GM12878 (cell line): ENCODE measurements around the gene MAN2B1. TPM values are rescaled to one million over a fixed set of nuclear protein-coding genes. Genes with fewer than 3 reads are reported as not detected.

Experiments
- ATAC-seq: fragments of 200-7000 bp; cut with Tn5 transposase; 3 replicates; pipeline ENCODE4 v1.9.1; 2020; ENCODE audit warnings: mild to moderate bottlenecking, moderate library complexity
- BruUV-seq: library from RNA; stranded (reverse); fragments of 400-500 nt; replicated peaks from 2 replicates; lab custom pipeline; 2021; lab: Mats Ljungman, UMichigan
- CTCF ChIA-PET: fragments of 300-600 bp; sonication (Branson Sonifier 250); formaldehyde crosslinking; extraction: SDS; loops from one replicate; lab custom pipeline; 2021; ENCODE audit warnings: inconsistent platforms; lab: Yijun Ruan, JAX
- POLR2A ChIA-PET: fragments of 350-600 bp; formaldehyde crosslinking; extraction: SDS; loops from one replicate; lab custom pipeline; 2021; ENCODE audit warnings: inconsistent platforms; lab: Charles Lee
- RAD21 ChIA-PET: fragments of 300-600 bp; sonication (Branson Sonifier 250); formaldehyde crosslinking; loops from one replicate; lab custom pipeline; 2023; ENCODE audit warnings: antibody characterized with exemption; ENCODE audit not compliant: unreplicated experiment; lab: Charles Lee
- SMC1A ChIA-PET: fragments of 300-600 bp; sonication (Branson Sonifier 250); formaldehyde crosslinking; loops from one replicate; lab custom pipeline; 2023; ENCODE audit not compliant: unreplicated experiment, uncharacterized antibody; lab: Charles Lee
- DNase-seq: peaks from one replicate; pipeline ENCODE4 v3.0.0-alpha.2; 2011; ENCODE audit warnings: low read depth, low spot score
- FAIRE-seq: peaks from 3 replicates; lab custom pipeline; 2011; peaks lifted over from hg19 to GRCh38; lab: Jason Lieb, UNC
- H2AFZ ChIP-seq: 2 replicates; pipeline ENCODE4 v1.6.0; 2011; ENCODE audit warnings: low read depth, low read length, control low read depth; ENCODE audit not compliant: control insufficient read depth
- H3K27ac ChIP-seq: 2 replicates; pipeline ENCODE4 v1.5.1; 2011; ENCODE audit warnings: control low read depth; ENCODE audit not compliant: control insufficient read depth, insufficient read depth
- H3K27me3 ChIP-seq, 2 experiments: replicated peaks in 1 of 2; 2 replicates each; pipeline versions ENCODE4 v1.6.0 to v1.6.1; 2011; ENCODE audit warnings: low read length in 1 of 2; ENCODE audit not compliant: control insufficient read depth in 2 of 2, insufficient read depth in 2 of 2
- H3K36me3 ChIP-seq, 2 experiments: 2 replicates each; pipeline ENCODE4 v1.5.1; 2011; ENCODE audit warnings: low read length in 1 of 2; ENCODE audit not compliant: control insufficient read depth in 2 of 2, insufficient read depth in 2 of 2
- H3K4me1 ChIP-seq: 2 replicates; pipeline ENCODE4 v1.6.1; 2011; ENCODE audit warnings: mild to moderate bottlenecking, low read length, moderate library complexity, mixed read lengths; ENCODE audit not compliant: control insufficient read depth, insufficient read depth
- H3K4me2 ChIP-seq: 2 replicates; pipeline ENCODE4 v1.6.0; 2011; ENCODE audit warnings: control low read depth; ENCODE audit not compliant: control insufficient read depth, insufficient read depth
- H3K4me3 ChIP-seq: fragments of 200-600 bp; sonication (generic); 2 replicates; pipeline ENCODE4 v1.5.1; 2016
- H3K79me2 ChIP-seq: 2 replicates; pipeline ENCODE4 v1.6.0; 2011; ENCODE audit warnings: low read length; ENCODE audit not compliant: control insufficient read depth, insufficient read depth
- H3K9ac ChIP-seq: 2 replicates; pipeline ENCODE4 v1.8.0; 2011; ENCODE audit warnings: low read length, control low read depth, mixed read lengths; ENCODE audit not compliant: control insufficient read depth, insufficient read depth
- H3K9me3 ChIP-seq: replicated peaks from 3 replicates; pipeline ENCODE4 v1.5.1; 2011; ENCODE audit warnings: mild to moderate bottlenecking, low read length; ENCODE audit not compliant: control insufficient read depth, insufficient read depth
- H4K20me1 ChIP-seq: 2 replicates; pipeline ENCODE4 v1.6.0; 2011; ENCODE audit not compliant: control insufficient read depth, insufficient read depth
- FOS ChIP-seq: IDR thresholded peaks from 3 replicates; pipeline ENCODE4 v1.6.1; 2011; ENCODE audit warnings: borderline replicate concordance; ENCODE audit not compliant: insufficient read length; ENCODE audit errors: extremely low read depth
- MEF2A ChIP-seq: IDR thresholded peaks from 2 replicates; pipeline ENCODE4 v1.6.1; 2011; ENCODE audit warnings: low read depth, mild to moderate bottlenecking, low read length, moderate library complexity; ENCODE audit not compliant: insufficient read depth
- MYC ChIP-seq: IDR thresholded peaks from 2 replicates; pipeline ENCODE4 v1.6.1; 2011; ENCODE audit warnings: mild to moderate bottlenecking, low read length, moderate library complexity, inconsistent platforms; ENCODE audit not compliant: insufficient read depth, insufficient replicate concordance, insufficient read length, severe bottlenecking
- NFYA ChIP-seq: IDR thresholded peaks from 2 replicates; pipeline ENCODE4 v1.6.1; 2011; ENCODE audit warnings: low read depth, mild to moderate bottlenecking, low read length, improper control_type of control experiment, borderline replicate concordance
- RBBP5 ChIP-seq: fragments of 200-600 bp; sonication (generic); conservative IDR thresholded peaks from 2 replicates; pipeline ENCODE4 v1.6.1; 2016
- SMAD1 ChIP-seq: fragments of 450-650 bp; IDR thresholded peaks from 2 replicates; pipeline ENCODE4 v1.6.1; 2018; ENCODE audit warnings: mild to moderate bottlenecking, low read depth; ENCODE audit not compliant: partially characterized antibody
- STAT3 ChIP-seq: IDR thresholded peaks from 2 replicates; pipeline ENCODE4 v1.6.1; 2011; ENCODE audit warnings: low read depth, low read length, improper control_type of control experiment
- ZNF217 ChIP-seq: fragments of 450-650 bp; IDR thresholded peaks from 2 replicates; pipeline ENCODE4 v1.6.1; 2017; ENCODE audit warnings: antibody characterized with exemption, mild to moderate bottlenecking
- WGBS: methylation state at CpG from one replicate; pipeline ENCODE4 v1.1.6; 2016; ENCODE audit warnings: low lambda C conversion rate; ENCODE audit not compliant: insufficient replicate concordance, insufficient coverage; ENCODE audit errors: missing lambda C conversion rate; 5-methylcytosine and 5-hydroxymethylcytosine counted together
- in situ Hi-C: fragments of 300-500 bp; cut with MboI; formaldehyde crosslinking; loops from 9 replicates; pipeline ENCODE4 v1.14.3; 2018; ENCODE audit warnings: mixed read lengths
- intact Hi-C: fragments of 100-400 bp; cut with micrococcal nuclease; formaldehyde crosslinking; loops from one replicate; pipeline ENCODE4 v1.14.2; 2022; ENCODE audit not compliant: unreplicated experiment
- polyA plus RNA-seq, 11 experiments: library from polyadenylated mRNA; depleted of rRNA in 4 of 11; unstranded in 6 of 11; stranded (reverse) in 5 of 11; fragments of >200 nt; fragmentation: Nextera tagmentation in 4 of 11; fragmentation: Illumina TruSeq in 1 of 11; extraction: Ambion mirVana in 4 of 11; extraction: Trizol in 1 of 11; gene quantifications; 1 replicate in 1 of 11; 2 replicates in 10 of 11; pipeline versions ENCODE4 v1.2.1 to v1.2.3, GENCODE V29; 2011 to 2016; ENCODE audit warnings: inconsistent platforms in 2 of 11, missing spikeins in 2 of 11, low read depth in 1 of 11
- total RNA-seq, 4 experiments: library from RNA; depleted of rRNA in 3 of 4; stranded (reverse); fragments of >200 nt in 3 of 4; fragmentation: Illumina TruSeq in 1 of 4; extraction: Trizol in 1 of 4; gene quantifications; 2 replicates each; pipeline versions ENCODE4 v1.2.1 to v1.2.3, GENCODE V29; 2013 to 2021
- TF ChIP-seq, protein P1 (sequence below): IDR thresholded peaks from 2 replicates; pipeline ENCODE4 v1.6.1; 2011; ENCODE audit warnings: borderline replicate concordance, low read depth, mild to moderate bottlenecking, moderate library complexity, mixed read lengths, low read length; ENCODE audit not compliant: insufficient read depth; ENCODE audit errors: extremely low read length
- TF ChIP-seq, protein P2 (sequence below): fragments of 450-650 bp; IDR thresholded peaks from 2 replicates; pipeline ENCODE4 v1.6.1; 2017; ENCODE audit warnings: mild to moderate bottlenecking, moderate library complexity

Gene MAN2B1
- total and polyA plus RNA-seq, 10 of the 15 experiments (the other 5 are each of a cell fraction or from before 2014, with no cell fraction given) = 7.6 to 224 (median 81.4) TPM

DNA sequence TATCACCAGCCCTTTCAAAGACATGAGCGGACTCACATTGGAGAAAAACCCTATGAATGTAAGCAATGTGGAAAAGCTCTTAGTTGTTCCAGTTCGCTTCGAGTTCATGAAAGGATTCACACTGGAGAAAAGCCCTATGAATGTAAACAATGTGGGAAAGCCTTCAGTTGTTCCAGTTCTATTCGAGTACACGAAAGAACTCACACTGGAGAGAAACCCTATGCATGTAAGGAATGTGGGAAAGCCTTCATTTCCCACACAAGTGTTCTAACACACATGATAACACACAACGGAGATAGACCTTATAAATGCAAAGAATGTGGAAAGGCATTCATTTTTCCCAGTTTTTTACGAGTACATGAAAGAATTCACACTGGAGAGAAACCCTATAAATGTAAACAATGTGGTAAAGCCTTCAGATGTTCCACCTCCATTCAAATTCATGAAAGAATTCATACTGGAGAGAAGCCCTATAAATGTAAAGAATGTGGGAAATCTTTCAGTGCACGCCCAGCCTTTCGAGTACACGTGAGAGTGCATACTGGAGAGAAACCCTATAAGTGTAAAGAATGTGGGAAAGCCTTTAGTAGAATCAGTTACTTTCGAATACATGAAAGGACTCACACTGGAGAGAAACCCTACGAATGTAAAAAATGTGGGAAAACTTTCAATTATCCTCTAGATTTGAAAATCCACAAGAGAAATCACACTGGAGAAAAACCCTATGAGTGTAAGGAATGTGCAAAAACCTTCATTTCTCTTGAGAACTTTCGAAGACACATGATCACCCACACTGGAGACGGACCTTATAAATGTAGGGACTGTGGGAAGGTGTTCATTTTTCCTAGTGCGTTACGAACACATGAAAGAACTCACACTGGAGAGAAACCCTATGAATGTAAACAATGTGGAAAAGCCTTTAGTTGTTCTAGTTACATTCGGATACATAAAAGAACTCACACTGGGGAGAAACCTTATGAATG lies 38.2 kb downstream of the MAN2B1 start (continued):
- TF ChIP-seq, protein P1, sequence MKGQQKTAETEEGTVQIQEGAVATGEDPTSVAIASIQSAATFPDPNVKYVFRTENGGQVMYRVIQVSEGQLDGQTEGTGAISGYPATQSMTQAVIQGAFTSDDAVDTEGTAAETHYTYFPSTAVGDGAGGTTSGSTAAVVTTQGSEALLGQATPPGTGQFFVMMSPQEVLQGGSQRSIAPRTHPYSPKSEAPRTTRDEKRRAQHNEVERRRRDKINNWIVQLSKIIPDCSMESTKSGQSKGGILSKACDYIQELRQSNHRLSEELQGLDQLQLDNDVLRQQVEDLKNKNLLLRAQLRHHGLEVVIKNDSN = no peak
- TF ChIP-seq SMAD1 (no peak), MYC (no peak), FOS (no peak), MEF2A (no peak), RBBP5 (no peak), ZNF217 (peak; percentile 62; the same call in 1 of the 2 replicates)

DNA sequence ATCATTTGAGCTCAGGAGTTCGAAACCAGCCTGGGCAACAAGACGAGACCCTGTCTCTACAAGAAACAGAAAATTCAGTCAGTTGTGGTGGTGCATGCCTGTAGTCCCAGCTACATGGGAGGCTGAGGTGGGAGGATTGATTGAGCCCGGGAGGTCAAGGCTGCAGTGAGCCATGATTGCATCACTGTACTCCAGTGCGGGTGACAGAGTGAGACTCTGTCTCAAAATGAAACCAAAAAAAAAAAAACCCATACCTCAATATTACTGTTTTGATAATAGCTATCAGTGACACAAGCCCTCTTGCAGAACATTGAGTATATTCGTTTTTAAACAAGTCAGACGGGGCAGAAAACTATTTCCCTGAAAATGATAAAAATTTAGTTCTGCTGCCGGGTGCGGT lies 39.6 kb downstream of the MAN2B1 start:
- WGBS = 48% methylated on average over 8 of the region's 8 CpGs
- H3K4me1 ChIP-seq = no peaks in the 10 kb centered on the region
- no peak overlapping the region for H3K4me2 ChIP-seq
- SMC1A ChIA-PET = interaction anchor here (0.6 to 1.0 kb wide), 2 partner anchors 21 to 36 kb away, joined by 3 read pairs; no protein-coding TSS in a partner anchor
- H3K9ac ChIP-seq = no peak overlapping the region
- no peaks in the 10 kb centered on the region for H3K27me3 ChIP-seq
- no peak overlapping the region for H3K4me3 ChIP-seq
- no TSS peak for BruUV-seq
- POLR2A ChIA-PET = no interaction called here
- H3K79me2 ChIP-seq = peaks cover 3% of the 10 kb centered on the region
- no peak overlapping the region for H3K27ac ChIP-seq
- H3K36me3 ChIP-seq = peaks cover 10 to 33% of the 10 kb centered on the region in 2 experiments
- CTCF ChIA-PET = interaction anchor here (0.7 to 0.9 kb wide), 2 partner anchors 13 to 100 kb away, joined by 3 read pairs; no protein-coding TSS in a partner anchor
- ATAC-seq = no peak
- no peak for DNase-seq
- H4K20me1 ChIP-seq = no peaks in the 10 kb centered on the region
- no peak for FAIRE-seq
- peaks cover 42% of the 10 kb centered on the region for H3K9me3 ChIP-seq
- intact Hi-C loops (no loop called here), in situ Hi-C loops (no loop called here)
- RAD21 ChIA-PET = no interaction called here
- H2AFZ ChIP-seq = no peak overlapping the region
- no peak for TF ChIP-seq NFYA
- TF ChIP-seq, protein P2, sequence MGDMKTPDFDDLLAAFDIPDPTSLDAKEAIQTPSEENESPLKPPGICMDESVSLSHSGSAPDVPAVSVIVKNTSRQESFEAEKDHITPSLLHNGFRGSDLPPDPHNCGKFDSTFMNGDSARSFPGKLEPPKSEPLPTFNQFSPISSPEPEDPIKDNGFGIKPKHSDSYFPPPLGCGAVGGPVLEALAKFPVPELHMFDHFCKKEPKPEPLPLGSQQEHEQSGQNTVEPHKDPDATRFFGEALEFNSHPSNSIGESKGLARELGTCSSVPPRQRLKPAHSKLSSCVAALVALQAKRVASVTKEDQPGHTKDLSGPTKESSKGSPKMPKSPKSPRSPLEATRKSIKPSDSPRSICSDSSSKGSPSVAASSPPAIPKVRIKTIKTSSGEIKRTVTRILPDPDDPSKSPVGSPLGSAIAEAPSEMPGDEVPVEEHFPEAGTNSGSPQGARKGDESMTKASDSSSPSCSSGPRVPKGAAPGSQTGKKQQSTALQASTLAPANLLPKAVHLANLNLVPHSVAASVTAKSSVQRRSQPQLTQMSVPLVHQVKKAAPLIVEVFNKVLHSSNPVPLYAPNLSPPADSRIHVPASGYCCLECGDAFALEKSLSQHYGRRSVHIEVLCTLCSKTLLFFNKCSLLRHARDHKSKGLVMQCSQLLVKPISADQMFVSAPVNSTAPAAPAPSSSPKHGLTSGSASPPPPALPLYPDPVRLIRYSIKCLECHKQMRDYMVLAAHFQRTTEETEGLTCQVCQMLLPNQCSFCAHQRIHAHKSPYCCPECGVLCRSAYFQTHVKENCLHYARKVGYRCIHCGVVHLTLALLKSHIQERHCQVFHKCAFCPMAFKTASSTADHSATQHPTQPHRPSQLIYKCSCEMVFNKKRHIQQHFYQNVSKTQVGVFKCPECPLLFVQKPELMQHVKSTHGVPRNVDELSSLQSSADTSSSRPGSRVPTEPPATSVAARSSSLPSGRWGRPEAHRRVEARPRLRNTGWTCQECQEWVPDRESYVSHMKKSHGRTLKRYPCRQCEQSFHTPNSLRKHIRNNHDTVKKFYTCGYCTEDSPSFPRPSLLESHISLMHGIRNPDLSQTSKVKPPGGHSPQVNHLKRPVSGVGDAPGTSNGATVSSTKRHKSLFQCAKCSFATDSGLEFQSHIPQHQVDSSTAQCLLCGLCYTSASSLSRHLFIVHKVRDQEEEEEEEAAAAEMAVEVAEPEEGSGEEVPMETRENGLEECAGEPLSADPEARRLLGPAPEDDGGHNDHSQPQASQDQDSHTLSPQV = no peak
- no peak for TF ChIP-seq STAT3
